Astrocyte (in vitro differentiated cells and primary cell): ENCODE data around the gene MORN1.

ENCODE experiments used
- EZH2 ChIP-seq: IDR thresholded peaks from 2 replicates; pipeline ENCODE4 v1.6.1; 2012; ENCODE audit warnings: mild to moderate bottlenecking, low read length, inconsistent platforms; ENCODE audit not compliant: insufficient read depth
- TF ChIP-seq, protein P1 (sequence below): IDR thresholded peaks from 2 replicates; pipeline ENCODE4 v1.5.1; 2011; ENCODE audit warnings: low read depth, mild to moderate bottlenecking, inconsistent platforms, low read length, moderate library complexity; ENCODE audit not compliant: insufficient read depth

DNA sequence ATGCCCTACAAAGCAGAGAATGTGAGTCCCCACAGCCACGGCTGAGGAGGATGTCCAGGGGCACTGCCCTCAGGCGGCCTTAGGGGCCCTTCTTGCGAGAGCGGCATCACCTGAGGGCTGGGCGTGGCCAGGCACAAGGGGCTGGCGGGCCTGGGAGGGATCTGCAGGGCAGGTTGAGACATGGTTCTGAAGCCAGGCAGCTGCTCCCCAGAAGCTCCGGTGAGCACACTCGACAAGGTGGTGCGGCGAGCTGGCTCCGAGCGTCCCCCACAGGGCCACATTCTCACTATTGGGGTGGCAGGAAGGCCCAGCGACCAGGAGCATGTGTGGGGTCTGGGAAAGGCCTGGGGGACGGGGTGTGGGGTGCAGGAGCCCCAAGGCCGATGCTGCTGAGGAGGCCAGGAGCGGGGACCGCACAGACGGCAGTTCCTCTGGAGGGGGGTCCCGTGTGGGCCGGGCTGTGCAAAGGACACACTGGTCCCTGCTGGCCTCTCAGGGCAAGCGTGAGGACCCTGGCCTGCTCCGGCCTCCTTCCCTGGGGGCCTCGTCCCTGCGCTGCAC, 47.2 kb downstream of the MORN1 start:
- TF ChIP-seq, protein P1, sequence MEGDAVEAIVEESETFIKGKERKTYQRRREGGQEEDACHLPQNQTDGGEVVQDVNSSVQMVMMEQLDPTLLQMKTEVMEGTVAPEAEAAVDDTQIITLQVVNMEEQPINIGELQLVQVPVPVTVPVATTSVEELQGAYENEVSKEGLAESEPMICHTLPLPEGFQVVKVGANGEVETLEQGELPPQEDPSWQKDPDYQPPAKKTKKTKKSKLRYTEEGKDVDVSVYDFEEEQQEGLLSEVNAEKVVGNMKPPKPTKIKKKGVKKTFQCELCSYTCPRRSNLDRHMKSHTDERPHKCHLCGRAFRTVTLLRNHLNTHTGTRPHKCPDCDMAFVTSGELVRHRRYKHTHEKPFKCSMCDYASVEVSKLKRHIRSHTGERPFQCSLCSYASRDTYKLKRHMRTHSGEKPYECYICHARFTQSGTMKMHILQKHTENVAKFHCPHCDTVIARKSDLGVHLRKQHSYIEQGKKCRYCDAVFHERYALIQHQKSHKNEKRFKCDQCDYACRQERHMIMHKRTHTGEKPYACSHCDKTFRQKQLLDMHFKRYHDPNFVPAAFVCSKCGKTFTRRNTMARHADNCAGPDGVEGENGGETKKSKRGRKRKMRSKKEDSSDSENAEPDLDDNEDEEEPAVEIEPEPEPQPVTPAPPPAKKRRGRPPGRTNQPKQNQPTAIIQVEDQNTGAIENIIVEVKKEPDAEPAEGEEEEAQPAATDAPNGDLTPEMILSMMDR, result no peak
- TF ChIP-seq EZH2, result no peak
